ENCODE results near the gene SHISA2. TPM values are rescaled to one million over a fixed set of nuclear protein-coding genes. Genes with fewer than 3 reads are reported as not detected.

SHISA2 gene
- total and polyA plus RNA-seq, 2 donors from 2014 or later = 3.4 to 3.7 TPM

GRCh38 chr13:26034018-26034417, 17.8 kb downstream of the SHISA2 start:
- FAIRE-seq (no peak), DNase-seq (no peak)
- intact Hi-C loops (cut with DNase I) = no loop called here
- H3K27me3 ChIP-seq (ENCODE audit: control insufficient read depth, insufficient read depth, low read length) = no peaks in the 10 kb centered on the region
- no peaks in the 10 kb centered on the region for H3K9me3 ChIP-seq (ENCODE audit: control insufficient read depth in 2 of 3, insufficient read depth in 1 of 3, low read length in 3 of 3)
- no peaks in the 10 kb centered on the region for H3K4me1 ChIP-seq (ENCODE audit: control insufficient read depth in 2 of 3, insufficient read depth in 2 of 3, low read depth in 1 of 3, low read length in 3 of 3)
- H3K27ac ChIP-seq (ENCODE audit: low read depth in 2 of 2, low read length in 2 of 2) = no peak overlapping the region
- H3K9ac ChIP-seq (ENCODE audit: low read length in 3 of 3) = no peak overlapping the region
- H3K36me3 ChIP-seq (ENCODE audit: control insufficient read depth in 2 of 3, insufficient read depth in 3 of 3, low read length in 3 of 3) = no peaks in the 10 kb centered on the region
- no peak overlapping the region for H3K4me3 ChIP-seq (ENCODE audit: low read length in 3 of 3)
- TF ChIP-seq CTCF (IDR thresholded peaks at IDR 0.05; ENCODE audit: borderline replicate concordance, extremely low read depth, insufficient read depth) = no peak

- intact Hi-C loops (cut with DNase I) = no loop called here
- Histone ChIP-seq H3K9me3 (ENCODE audit: control insufficient read depth in 2 of 3, insufficient read depth in 1 of 3, low read length in 3 of 3) (no peaks in the 10 kb centered on the region), H3K27ac (ENCODE audit: low read depth in 2 of 2, low read length in 2 of 2) (no peak overlapping the region), H3K4me3 (ENCODE audit: low read length in 3 of 3) (no peak overlapping the region), H3K9ac (ENCODE audit: low read length in 3 of 3) (no peak overlapping the region), H3K27me3 (ENCODE audit: control insufficient read depth, insufficient read depth, low read length) (no peaks in the 10 kb centered on the region), H3K36me3 (ENCODE audit: control insufficient read depth in 2 of 3, insufficient read depth in 3 of 3, low read length in 3 of 3) (no peaks in the 10 kb centered on the region), H3K4me1 (ENCODE audit: control insufficient read depth in 2 of 3, insufficient read depth in 2 of 3, low read depth in 1 of 3, low read length in 3 of 3) (no peaks in the 10 kb centered on the region)
- TF ChIP-seq CTCF (IDR thresholded peaks at IDR 0.05; ENCODE audit: borderline replicate concordance, extremely low read depth, insufficient read depth) = no peak
- DNase-seq (no peak), FAIRE-seq (no peak)
Observed at GRCh38 chr13:26030331-26030730, 21.5 kb downstream of the SHISA2 start.

GRCh38 chr13:26029581-26030136, 22.2 kb downstream of the SHISA2 start:
- H3K4me1 ChIP-seq (ENCODE audit: control insufficient read depth in 2 of 3, insufficient read depth in 2 of 3, low read depth in 1 of 3, low read length in 3 of 3) = peaks cover 0 to 3% (median 0%) of the 10 kb centered on the region in 3 donors
- H3K27me3 ChIP-seq (ENCODE audit: control insufficient read depth, insufficient read depth, low read length) = no peaks in the 10 kb centered on the region
- H3K36me3 ChIP-seq (ENCODE audit: control insufficient read depth in 2 of 3, insufficient read depth in 3 of 3, low read length in 3 of 3) = no peaks in the 10 kb centered on the region
- H3K4me3 ChIP-seq (ENCODE audit: low read length in 3 of 3) = no peak overlapping the region
- no peaks in the 10 kb centered on the region for H3K9me3 ChIP-seq (ENCODE audit: control insufficient read depth in 2 of 3, insufficient read depth in 1 of 3, low read length in 3 of 3)
- intact Hi-C loops (cut with DNase I) = no loop called here
- FAIRE-seq = no peak
- DNase-seq = no peak
- no peak overlapping the region for H3K9ac ChIP-seq (ENCODE audit: low read length in 3 of 3)
- no peak overlapping the region for H3K27ac ChIP-seq (ENCODE audit: low read depth in 2 of 2, low read length in 2 of 2)
- TF ChIP-seq CTCF (IDR thresholded peaks at IDR 0.05; ENCODE audit: borderline replicate concordance, extremely low read depth, insufficient read depth) = no peak

- Histone ChIP-seq H3K27me3 (ENCODE audit: control insufficient read depth, insufficient read depth, low read length) (no peaks in the 10 kb centered on the region), H3K36me3 (ENCODE audit: control insufficient read depth in 2 of 3, insufficient read depth in 3 of 3, low read length in 3 of 3) (no peaks in the 10 kb centered on the region), H3K9me3 (ENCODE audit: control insufficient read depth in 2 of 3, insufficient read depth in 1 of 3, low read length in 3 of 3) (no peaks in the 10 kb centered on the region), H3K27ac (ENCODE audit: low read depth in 2 of 2, low read length in 2 of 2) (no peak overlapping the region), H3K4me3 (ENCODE audit: low read length in 3 of 3) (no peak overlapping the region), H3K9ac (ENCODE audit: low read length in 3 of 3) (no peak overlapping the region), H3K4me1 (ENCODE audit: control insufficient read depth in 2 of 3, insufficient read depth in 2 of 3, low read depth in 1 of 3, low read length in 3 of 3) (peaks cover 5 to 8% (median 8%) of the 10 kb centered on the region in 3 donors)
- TF ChIP-seq CTCF (IDR thresholded peaks at IDR 0.05; ENCODE audit: borderline replicate concordance, extremely low read depth, insufficient read depth) = no peak
- no peak for FAIRE-seq
- DNase-seq = no peak
- intact Hi-C loops (cut with DNase I) = no loop called here
Observed at GRCh38 chr13:26026211-26026610, 25.6 kb downstream of the SHISA2 start.
